Caco-2 (cell line): ENCODE data around the gene FNIP1. TPM values are rescaled to one million over a fixed set of nuclear protein-coding genes. Genes with fewer than 3 reads are reported as not detected.

Experiments used
- BruUV-seq: library from RNA; stranded (reverse); fragments of 400-500 nt; replicated peaks from 2 replicates; lab custom pipeline; 2021; lab: Mats Ljungman, UMichigan
- CTCF ChIA-PET: fragments of 300-600 bp; sonication (Branson Sonifier 250); formaldehyde crosslinking; loops from one replicate; lab custom pipeline; 2022; ENCODE audit warnings: antibody characterized with exemption; lab: Charles Lee
- POLR2A ChIA-PET: fragments of 300-600 bp; sonication (Branson Sonifier 250); formaldehyde crosslinking; loops from one replicate; lab custom pipeline; 2022; ENCODE audit warnings: antibody characterized with exemption; lab: Charles Lee
- DNase-seq, 2 experiments: peaks; one replicate each; pipeline versions ENCODE4 v3.0.0 to v3.0.0-alpha.2; 2020 to 2022
- H3K27me3 ChIP-seq: replicated peaks from 2 replicates; pipeline ENCODE4 v1.6.0; 2011; ENCODE audit warnings: low read length; ENCODE audit not compliant: control insufficient read depth, insufficient read depth
- H3K36me3 ChIP-seq: 2 replicates; pipeline ENCODE4 v1.5.1; 2011; ENCODE audit warnings: low read length; ENCODE audit not compliant: control insufficient read depth, insufficient read depth
- H3K4me1 ChIP-seq: fragments of 250-450 bp; sonication (Bioruptor Pico); 2 replicates; pipeline ENCODE4 v1.5.1; 2020; ENCODE audit warnings: mild to moderate bottlenecking
- H3K4me3 ChIP-seq: 2 replicates; pipeline ENCODE4 v1.5.1; 2011; ENCODE audit warnings: low read depth, mild to moderate bottlenecking, control low read depth, low read length
- H3K9me3 ChIP-seq: fragments of 250-450 bp; sonication (Bioruptor Pico); 2 replicates; pipeline ENCODE4 v1.5.1; 2020; ENCODE audit warnings: mild to moderate bottlenecking, moderate library complexity
- H3K27ac Mint-ChIP-seq: one replicate; pipeline ENCODE4 v1.8.0; 2022; ENCODE audit warnings: mixed read lengths; ENCODE audit not compliant: unreplicated experiment
- H3K27me3 Mint-ChIP-seq: one replicate; pipeline ENCODE4 v1.8.0; 2022; ENCODE audit warnings: mixed read lengths; ENCODE audit not compliant: insufficient read depth, unreplicated experiment
- H3K36me3 Mint-ChIP-seq: one replicate; pipeline ENCODE4 v1.8.0; 2022; ENCODE audit warnings: mild to moderate bottlenecking, mixed read lengths; ENCODE audit not compliant: insufficient read depth, unreplicated experiment
- H3K4me1 Mint-ChIP-seq: one replicate; pipeline ENCODE4 v1.8.0; 2022; ENCODE audit warnings: low read depth, mixed read lengths; ENCODE audit not compliant: unreplicated experiment
- H3K4me3 Mint-ChIP-seq: one replicate; pipeline ENCODE4 v1.8.0; 2022; ENCODE audit warnings: mild to moderate bottlenecking, moderate library complexity, mixed read lengths; ENCODE audit not compliant: unreplicated experiment
- H3K9me3 Mint-ChIP-seq: one replicate; pipeline ENCODE4 v1.8.0; 2022; ENCODE audit warnings: mixed read lengths; ENCODE audit not compliant: unreplicated experiment
- CTCF ChIP-seq, 2 experiments: fragments of 200-600 bp in 1 of 2; IDR thresholded peaks; 1 replicate in 1 of 2; 2 replicates in 1 of 2; pipeline versions ENCODE4 v1.5.1 to v1.8.0; 2011 to 2022; ENCODE audit warnings: antibody characterized with exemption in 1 of 2, control low read depth in 1 of 2, inconsistent platforms in 1 of 2, low read depth in 1 of 2, low read length in 1 of 2, mild to moderate bottlenecking in 1 of 2, moderate library complexity in 1 of 2; ENCODE audit not compliant: insufficient read depth in 1 of 2, severe bottlenecking in 1 of 2, unreplicated experiment in 1 of 2
- intact Hi-C: fragments of 100-400 bp; cut with micrococcal nuclease; formaldehyde crosslinking; loops from one replicate; pipeline ENCODE4 v1.10.0; 2022; ENCODE audit not compliant: unreplicated experiment
- total RNA-seq: library from RNA; stranded (reverse); gene quantifications from 2 replicates; pipeline ENCODE4 v1.2.3, GENCODE V29; 2022

FNIP1 gene
- total RNA-seq, 1 experiment from 2014 or later: 45.0 TPM

DNA sequence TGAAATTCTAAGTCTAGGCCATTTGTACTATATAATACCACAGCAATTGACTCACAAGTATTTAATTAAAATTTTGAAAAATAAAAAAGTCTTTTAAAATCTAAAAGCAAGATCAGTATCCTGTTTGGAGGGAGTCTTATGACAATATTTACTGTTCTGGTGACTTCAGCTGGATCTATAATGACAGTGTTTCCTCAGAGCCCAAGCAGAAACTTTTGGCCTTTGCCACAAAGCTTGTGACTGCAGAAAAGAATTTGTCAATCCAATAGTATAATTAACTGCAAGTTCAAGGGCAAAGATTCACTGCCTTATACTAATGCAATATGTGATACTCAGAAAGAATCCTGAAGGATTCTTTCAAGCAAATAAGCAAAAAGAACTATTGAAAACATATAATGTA lies 112.2 kb downstream of the FNIP1 start:
- CTCF ChIA-PET: no interaction called here
- H3K9me3 Mint-ChIP-seq: no peaks in the 10 kb centered on the region
- no peaks in the 10 kb centered on the region for H3K27me3 Mint-ChIP-seq
- intact Hi-C loops: no loop called here
- no peak overlapping the region for H3K4me3 ChIP-seq
- no peaks in the 10 kb centered on the region for H3K4me1 ChIP-seq
- DNase-seq: no peak
- H3K27me3 ChIP-seq: no peaks in the 10 kb centered on the region
- no peaks in the 10 kb centered on the region for H3K4me1 Mint-ChIP-seq
- H3K27ac Mint-ChIP-seq: no peak overlapping the region
- H3K4me3 Mint-ChIP-seq: no peak overlapping the region
- no TSS peak for BruUV-seq
- no peak for TF ChIP-seq CTCF (IDR thresholded peaks at IDR 0.05; ENCODE audit: insufficient read depth in 1 of 2, low read depth in 1 of 2, low read length in 1 of 2, severe bottlenecking in 1 of 2, unreplicated experiment in 1 of 2)
- POLR2A ChIA-PET: no interaction called here
- H3K36me3 Mint-ChIP-seq: peaks cover 25% of the 10 kb centered on the region
- no peaks in the 10 kb centered on the region; the same call in 1 of the 2 replicates for H3K36me3 ChIP-seq
- no peaks in the 10 kb centered on the region for H3K9me3 ChIP-seq

DNA sequence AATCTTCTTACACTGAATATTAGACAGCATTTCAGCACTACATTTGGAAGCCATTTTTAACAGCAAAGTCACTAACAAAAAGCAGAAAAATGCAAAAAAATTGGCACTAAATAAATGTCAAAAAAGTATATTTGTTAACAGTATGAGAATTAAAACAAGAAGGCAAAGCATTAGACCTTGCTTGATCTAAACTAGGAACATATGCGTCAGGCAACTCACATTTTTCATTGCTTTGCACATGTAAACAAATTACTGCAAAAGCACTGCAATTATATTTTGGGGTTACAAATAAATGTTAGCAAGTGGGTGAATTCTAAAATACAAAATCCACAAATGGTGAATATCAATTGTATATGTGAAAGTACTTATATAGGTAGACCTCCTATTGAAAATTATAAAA lies 112.8 kb downstream of the FNIP1 start:
- ChIA-PET CTCF (no interaction called here), POLR2A (no interaction called here)

GRCh38 chr5:131682826-131683225 lies 114.0 kb downstream of the FNIP1 start:
- no peak overlapping the region for H3K27ac Mint-ChIP-seq
- H3K36me3 ChIP-seq: no peaks in the 10 kb centered on the region; the same call in 1 of the 2 replicates
- CTCF ChIA-PET: no interaction called here
- H3K4me1 ChIP-seq: no peaks in the 10 kb centered on the region
- no peak for TF ChIP-seq CTCF (IDR thresholded peaks at IDR 0.05; ENCODE audit: insufficient read depth in 1 of 2, low read depth in 1 of 2, low read length in 1 of 2, severe bottlenecking in 1 of 2, unreplicated experiment in 1 of 2)
- no TSS peak for BruUV-seq
- H3K4me3 ChIP-seq: no peak overlapping the region
- POLR2A ChIA-PET: no interaction called here
- H3K9me3 ChIP-seq: no peaks in the 10 kb centered on the region
- H3K27me3 ChIP-seq: no peaks in the 10 kb centered on the region
- H3K27me3 Mint-ChIP-seq: no peaks in the 10 kb centered on the region
- no peaks in the 10 kb centered on the region for H3K4me1 Mint-ChIP-seq
- H3K4me3 Mint-ChIP-seq: no peak overlapping the region
- intact Hi-C loops: no loop called here
- H3K9me3 Mint-ChIP-seq: no peaks in the 10 kb centered on the region
- DNase-seq: no peak
- H3K36me3 Mint-ChIP-seq: peaks cover 20% of the 10 kb centered on the region

More for the DNA sequence above, 112.8 kb downstream of the FNIP1 start:
- no peak for TF ChIP-seq CTCF (IDR thresholded peaks at IDR 0.05; ENCODE audit: insufficient read depth in 1 of 2, low read depth in 1 of 2, low read length in 1 of 2, severe bottlenecking in 1 of 2, unreplicated experiment in 1 of 2)
- DNase-seq: no peak
- BruUV-seq: no TSS peak
- no peak overlapping the region for H3K4me3 ChIP-seq
- H3K4me1 Mint-ChIP-seq: no peaks in the 10 kb centered on the region
- H3K4me1 ChIP-seq: no peaks in the 10 kb centered on the region
- H3K4me3 Mint-ChIP-seq: no peak overlapping the region
- no peaks in the 10 kb centered on the region for H3K27me3 ChIP-seq
- no peaks in the 10 kb centered on the region for H3K9me3 Mint-ChIP-seq
- H3K36me3 Mint-ChIP-seq: peaks cover 25% of the 10 kb centered on the region
- H3K36me3 ChIP-seq: no peaks in the 10 kb centered on the region; the same call in 1 of the 2 replicates
- no peaks in the 10 kb centered on the region for H3K9me3 ChIP-seq
- no peaks in the 10 kb centered on the region for H3K27me3 Mint-ChIP-seq
- no peak overlapping the region for H3K27ac Mint-ChIP-seq
- intact Hi-C loops: no loop called here
